ENCODE measurements around the gene TLR3.

TLR3 gene

DNA sequence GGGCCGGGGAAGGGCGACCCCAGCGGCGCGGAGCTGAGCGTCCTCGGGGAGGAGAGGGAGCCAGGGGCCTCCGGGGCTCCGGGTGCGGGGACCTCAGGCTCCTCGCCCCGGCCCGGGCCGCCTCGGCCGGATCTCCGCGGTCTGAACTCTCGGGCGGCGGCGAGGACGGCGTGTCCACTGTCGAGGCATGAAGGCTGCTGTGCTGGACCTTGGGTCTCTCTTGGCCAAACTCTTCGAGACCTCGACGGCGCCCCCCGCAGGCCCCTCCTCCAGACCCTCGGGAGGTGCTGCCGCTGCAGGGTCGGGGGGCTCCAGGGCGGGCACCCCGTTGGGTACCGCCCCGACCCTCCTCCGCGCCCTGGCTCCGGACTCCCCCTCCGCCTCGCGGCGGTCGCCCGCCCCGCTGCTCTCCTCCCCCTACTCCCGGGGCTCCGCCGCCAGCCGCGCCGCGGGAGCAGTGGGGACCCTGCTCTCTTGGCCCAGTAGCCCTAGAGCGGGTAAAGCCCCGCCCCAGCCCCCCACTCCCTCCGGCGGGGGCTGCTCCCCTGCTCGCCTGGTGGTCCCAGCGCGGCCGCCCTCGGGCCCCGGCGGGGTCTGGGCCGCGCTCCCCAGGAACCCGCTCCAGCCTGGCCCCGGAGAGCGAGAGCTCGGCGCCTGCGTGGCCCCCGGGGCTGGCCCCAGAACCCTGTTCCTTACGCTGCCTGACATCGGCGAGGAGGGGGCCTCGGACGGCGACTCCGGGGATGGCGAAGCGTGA lies 36.1 kb downstream of the TLR3 start:
- Histone ChIP-seq H3K27me3 (ENCODE audit: control insufficient read depth in 1 of 2, insufficient read depth in 2 of 2, low read length in 2 of 2) (no peaks in the 10 kb centered on the region), H3K4me1 (ENCODE audit: control insufficient read depth, insufficient read depth, low read length) (peaks cover 4% of the 10 kb centered on the region), H3K9me3 (ENCODE audit: control insufficient read depth in 2 of 2, low read length in 2 of 2) (no peaks in the 10 kb centered on the region), H3K36me3 (ENCODE audit: control insufficient read depth in 2 of 2, insufficient read depth in 2 of 2, low read length in 2 of 2) (no peaks in the 10 kb centered on the region), H3K4me3 (ENCODE audit: low read length in 2 of 2) (peak overlapping the region; percentile 65 to 77), H3K27ac (ENCODE audit: low read length) (no peak overlapping the region), H3K9ac (ENCODE audit: low read length in 2 of 2) (peak overlapping the region; percentile 42 to 72)

GRCh38 chr4:186105647-186106321 lies 36.8 kb downstream of the TLR3 start:
- Histone ChIP-seq H3K9ac (ENCODE audit: low read length in 2 of 2) (peak overlapping the region; percentile 30 to 72), H3K27me3 (ENCODE audit: control insufficient read depth in 1 of 2, insufficient read depth in 2 of 2, low read length in 2 of 2) (no peaks in the 10 kb centered on the region), H3K4me3 (ENCODE audit: low read length in 2 of 2) (peak overlapping the region; percentile 65 to 77), H3K36me3 (ENCODE audit: control insufficient read depth in 2 of 2, insufficient read depth in 2 of 2, low read length in 2 of 2) (no peaks in the 10 kb centered on the region), H3K4me1 (ENCODE audit: control insufficient read depth, insufficient read depth, low read length) (peaks cover 4% of the 10 kb centered on the region), H3K9me3 (ENCODE audit: control insufficient read depth in 2 of 2, low read length in 2 of 2) (no peaks in the 10 kb centered on the region), H3K27ac (ENCODE audit: low read length) (peak overlapping the region; percentile 7)

- Histone ChIP-seq H3K4me1 (ENCODE audit: control insufficient read depth, insufficient read depth, low read length) (peaks cover 4% of the 10 kb centered on the region), H3K9me3 (ENCODE audit: control insufficient read depth in 2 of 2, low read length in 2 of 2) (no peaks in the 10 kb centered on the region), H3K9ac (ENCODE audit: low read length in 2 of 2) (no peak overlapping the region), H3K36me3 (ENCODE audit: control insufficient read depth in 2 of 2, insufficient read depth in 2 of 2, low read length in 2 of 2) (no peaks in the 10 kb centered on the region), H3K27ac (ENCODE audit: low read length) (no peak overlapping the region), H3K27me3 (ENCODE audit: control insufficient read depth in 1 of 2, insufficient read depth in 2 of 2, low read length in 2 of 2) (no peaks in the 10 kb centered on the region), H3K4me3 (ENCODE audit: low read length in 2 of 2) (no peak overlapping the region)
Measured at GRCh38 chr4:186107947-186108346, 39.0 kb downstream of the TLR3 start.

GRCh38 chr4:186108391-186108790 lies 39.4 kb downstream of the TLR3 start:
- H3K27me3 ChIP-seq (ENCODE audit: control insufficient read depth in 1 of 2, insufficient read depth in 2 of 2, low read length in 2 of 2) = no peaks in the 10 kb centered on the region
- no peak overlapping the region for H3K27ac ChIP-seq (ENCODE audit: low read length)
- peaks cover 4% of the 10 kb centered on the region for H3K4me1 ChIP-seq (ENCODE audit: control insufficient read depth, insufficient read depth, low read length)
- H3K36me3 ChIP-seq (ENCODE audit: control insufficient read depth in 2 of 2, insufficient read depth in 2 of 2, low read length in 2 of 2) = no peaks in the 10 kb centered on the region
- no peaks in the 10 kb centered on the region for H3K9me3 ChIP-seq (ENCODE audit: control insufficient read depth in 2 of 2, low read length in 2 of 2)
- H3K4me3 ChIP-seq (ENCODE audit: low read length in 2 of 2) = no peak overlapping the region
- H3K9ac ChIP-seq (ENCODE audit: low read length in 2 of 2) = no peak overlapping the region

DNA sequence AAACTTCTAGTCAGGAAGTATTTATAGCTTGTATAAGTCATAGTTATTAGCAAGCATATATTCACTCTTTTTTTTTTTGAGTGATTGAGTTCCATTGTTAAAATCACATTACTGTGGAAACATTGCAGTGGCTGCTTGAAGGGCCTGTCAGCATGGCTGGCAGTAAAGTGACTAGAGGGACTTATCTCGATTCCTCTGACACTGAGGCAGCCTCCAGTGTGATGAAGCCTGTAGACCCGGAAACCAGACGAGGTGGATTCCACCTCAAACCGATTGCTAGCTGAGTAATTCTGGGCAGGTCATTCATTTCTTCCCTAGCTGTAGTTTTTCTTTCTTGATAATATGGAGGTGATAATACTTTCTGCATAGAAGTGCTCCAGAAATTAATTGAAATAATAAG lies 40.3 kb downstream of the TLR3 start:
- Histone ChIP-seq H3K9ac (ENCODE audit: low read length in 2 of 2) (no peak overlapping the region), H3K4me3 (ENCODE audit: low read length in 2 of 2) (no peak overlapping the region), H3K4me1 (ENCODE audit: control insufficient read depth, insufficient read depth, low read length) (peaks cover 2% of the 10 kb centered on the region), H3K9me3 (ENCODE audit: control insufficient read depth in 2 of 2, low read length in 2 of 2) (no peaks in the 10 kb centered on the region), H3K36me3 (ENCODE audit: control insufficient read depth in 2 of 2, insufficient read depth in 2 of 2, low read length in 2 of 2) (no peaks in the 10 kb centered on the region), H3K27ac (ENCODE audit: low read length) (no peak overlapping the region), H3K27me3 (ENCODE audit: control insufficient read depth in 1 of 2, insufficient read depth in 2 of 2, low read length in 2 of 2) (no peaks in the 10 kb centered on the region)

DNA sequence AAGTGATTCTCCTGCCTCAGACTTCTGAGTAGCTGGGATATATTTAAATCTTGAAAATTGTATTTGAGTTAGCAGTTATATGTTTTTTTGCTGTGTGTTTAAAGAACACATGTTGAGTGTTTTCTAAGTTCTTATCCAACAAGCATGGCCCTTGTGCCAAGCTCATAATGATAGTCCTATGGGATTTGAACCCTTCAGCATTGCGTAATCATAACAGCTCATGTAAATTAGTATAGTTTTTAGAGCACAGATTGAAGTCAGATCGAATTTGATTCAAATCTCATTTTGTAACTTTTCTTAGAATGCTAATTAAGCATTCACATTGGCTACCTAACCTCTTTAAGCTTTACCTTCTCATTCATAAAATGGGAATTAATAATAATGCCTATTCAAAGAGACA lies 47.7 kb downstream of the TLR3 start:
- H3K4me3 ChIP-seq (ENCODE audit: low read length in 2 of 2) = no peak overlapping the region
- H3K27me3 ChIP-seq (ENCODE audit: control insufficient read depth in 1 of 2, insufficient read depth in 2 of 2, low read length in 2 of 2) = no peaks in the 10 kb centered on the region
- peaks cover 4% of the 10 kb centered on the region for H3K4me1 ChIP-seq (ENCODE audit: control insufficient read depth, insufficient read depth, low read length)
- H3K36me3 ChIP-seq (ENCODE audit: control insufficient read depth in 2 of 2, insufficient read depth in 2 of 2, low read length in 2 of 2) = no peaks in the 10 kb centered on the region
- no peak overlapping the region for H3K27ac ChIP-seq (ENCODE audit: low read length)
- H3K9ac ChIP-seq (ENCODE audit: low read length in 2 of 2) = no peak overlapping the region
- no peaks in the 10 kb centered on the region for H3K9me3 ChIP-seq (ENCODE audit: control insufficient read depth in 2 of 2, low read length in 2 of 2)

- no peaks in the 10 kb centered on the region for H3K27me3 ChIP-seq (ENCODE audit: control insufficient read depth in 1 of 2, insufficient read depth in 2 of 2, low read length in 2 of 2)
- H3K4me1 ChIP-seq (ENCODE audit: control insufficient read depth, insufficient read depth, low read length) = peaks cover 4% of the 10 kb centered on the region
- H3K4me3 ChIP-seq (ENCODE audit: low read length in 2 of 2) = no peak overlapping the region
- no peak overlapping the region for H3K9ac ChIP-seq (ENCODE audit: low read length in 2 of 2)
- H3K27ac ChIP-seq (ENCODE audit: low read length) = no peak overlapping the region
- no peaks in the 10 kb centered on the region for H3K9me3 ChIP-seq (ENCODE audit: control insufficient read depth in 2 of 2, low read length in 2 of 2)
- no peaks in the 10 kb centered on the region for H3K36me3 ChIP-seq (ENCODE audit: control insufficient read depth in 2 of 2, insufficient read depth in 2 of 2, low read length in 2 of 2)
Measured at GRCh38 chr4:186118582-186118981, 49.6 kb downstream of the TLR3 start.

DNA sequence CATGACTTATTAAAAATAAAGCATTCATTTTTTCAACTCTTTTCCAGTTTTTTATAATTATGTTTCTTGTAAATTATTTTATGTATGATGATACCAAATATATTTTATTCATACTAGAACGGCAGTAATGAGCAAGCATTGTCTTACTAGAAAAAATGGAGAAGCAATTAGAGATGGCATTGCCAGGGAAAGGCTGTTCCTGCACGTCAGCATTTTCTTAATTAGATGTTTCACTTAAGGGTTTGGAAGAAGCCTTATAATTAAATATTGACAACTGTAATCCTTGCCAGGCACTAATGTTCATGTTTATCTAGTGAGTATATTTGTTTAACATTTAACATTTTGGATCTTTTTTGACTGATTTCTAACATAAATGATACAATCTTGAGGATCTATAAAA lies 52.1 kb downstream of the TLR3 start:
- Histone ChIP-seq H3K4me1 (ENCODE audit: control insufficient read depth, insufficient read depth, low read length) (peaks cover 4% of the 10 kb centered on the region), H3K27me3 (ENCODE audit: control insufficient read depth in 1 of 2, insufficient read depth in 2 of 2, low read length in 2 of 2) (no peaks in the 10 kb centered on the region), H3K9me3 (ENCODE audit: control insufficient read depth in 2 of 2, low read length in 2 of 2) (no peaks in the 10 kb centered on the region)

DNA sequence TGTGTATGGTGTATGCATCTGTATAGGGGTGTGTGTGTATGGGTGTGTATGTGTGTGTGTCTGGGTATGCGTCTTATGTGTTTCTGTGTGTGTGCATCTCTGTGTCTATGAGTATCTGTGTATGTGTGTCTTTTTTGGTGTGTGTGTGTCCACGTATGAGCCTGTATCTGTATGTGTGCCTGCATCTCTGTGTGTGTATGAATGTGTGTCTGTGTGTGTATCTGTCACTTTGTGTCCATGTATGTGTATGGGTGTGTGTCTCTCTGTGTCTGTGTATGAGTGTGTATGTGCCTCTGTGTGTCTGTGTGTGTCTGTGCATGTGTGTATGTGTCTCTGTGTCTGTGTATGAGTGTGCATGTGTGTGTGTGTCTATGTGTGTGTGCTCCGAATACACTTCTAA lies 59.9 kb downstream of the TLR3 start:
- no peak overlapping the region for H3K27ac ChIP-seq (ENCODE audit: low read length)
- no peaks in the 10 kb centered on the region for H3K9me3 ChIP-seq (ENCODE audit: control insufficient read depth in 2 of 2, low read length in 2 of 2)
- no peak overlapping the region for H3K9ac ChIP-seq (ENCODE audit: low read length in 2 of 2)
- no peaks in the 10 kb centered on the region for H3K36me3 ChIP-seq (ENCODE audit: control insufficient read depth in 2 of 2, insufficient read depth in 2 of 2, low read length in 2 of 2)
- H3K4me3 ChIP-seq (ENCODE audit: low read length in 2 of 2) = no peak overlapping the region
- no peaks in the 10 kb centered on the region for H3K4me1 ChIP-seq (ENCODE audit: control insufficient read depth, insufficient read depth, low read length)
- H3K27me3 ChIP-seq (ENCODE audit: control insufficient read depth in 1 of 2, insufficient read depth in 2 of 2, low read length in 2 of 2) = no peaks in the 10 kb centered on the region

More for the DNA sequence above, 52.1 kb downstream of the TLR3 start:
- Histone ChIP-seq H3K27ac (ENCODE audit: low read length) (no peak overlapping the region), H3K36me3 (ENCODE audit: control insufficient read depth in 2 of 2, insufficient read depth in 2 of 2, low read length in 2 of 2) (no peaks in the 10 kb centered on the region), H3K9ac (ENCODE audit: low read length in 2 of 2) (no peak overlapping the region), H3K4me3 (ENCODE audit: low read length in 2 of 2) (no peak overlapping the region)

GRCh38 chr4:186131935-186132334 lies 63.0 kb downstream of the TLR3 start:
- Histone ChIP-seq H3K9me3 (ENCODE audit: control insufficient read depth in 2 of 2, low read length in 2 of 2) (no peaks in the 10 kb centered on the region), H3K27me3 (ENCODE audit: control insufficient read depth in 1 of 2, insufficient read depth in 2 of 2, low read length in 2 of 2) (no peaks in the 10 kb centered on the region), H3K36me3 (ENCODE audit: control insufficient read depth in 2 of 2, insufficient read depth in 2 of 2, low read length in 2 of 2) (no peaks in the 10 kb centered on the region), H3K4me1 (ENCODE audit: control insufficient read depth, insufficient read depth, low read length) (no peaks in the 10 kb centered on the region), H3K27ac (ENCODE audit: low read length) (no peak overlapping the region), H3K4me3 (ENCODE audit: low read length in 2 of 2) (no peak overlapping the region), H3K9ac (ENCODE audit: low read length in 2 of 2) (no peak overlapping the region)

All from stomach smooth muscle (tissue), 2 donors.